ENCODE measurements around the gene SEC22B.
A peak's percentile ranks its signal among the peaks of the same experiment; 100 is the strongest.
"Not testable (repeated sequence)": the region's sequence is repeated elsewhere in the genome, so short reads cannot be mapped to it uniquely, and the experiment has no call there.

The SEC22B gene

DNA sequence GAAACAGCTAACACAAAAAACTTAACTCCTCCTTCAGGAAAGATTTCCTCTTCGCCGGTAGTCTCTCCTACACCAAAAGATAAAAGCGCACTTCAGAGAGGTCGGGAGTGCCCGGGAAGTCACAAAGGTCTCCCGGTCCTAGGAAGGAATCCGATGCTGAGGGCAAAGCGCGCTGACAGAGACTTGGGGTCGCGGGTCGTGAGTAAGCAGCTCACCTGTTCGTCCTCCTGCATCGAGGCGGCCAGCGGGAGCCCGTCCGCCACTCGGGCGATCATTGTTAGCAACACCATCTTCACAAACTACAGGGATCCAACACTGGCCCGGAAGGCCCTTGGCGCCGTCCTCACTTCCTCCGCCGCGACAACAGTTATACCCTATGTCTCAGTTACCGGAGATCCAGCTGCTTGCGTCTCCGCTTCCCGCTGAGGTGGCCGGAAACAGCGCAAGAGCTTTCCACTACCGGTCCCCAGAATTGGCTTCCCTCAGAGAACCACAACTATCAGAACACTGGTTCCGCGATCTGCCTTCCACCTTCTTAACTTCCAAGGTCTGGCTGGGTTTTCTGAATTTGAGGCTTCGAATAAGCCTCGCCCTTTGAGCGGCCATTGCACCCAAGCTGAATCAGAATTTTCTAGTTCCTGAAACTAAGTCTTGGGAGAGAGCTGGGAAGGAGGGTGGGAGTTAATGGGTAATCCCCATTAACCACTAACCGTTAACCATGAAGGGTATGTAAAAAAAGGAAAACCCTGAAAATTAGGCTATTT, at the start of gene SEC22B:
Gene SEC22B, minus strand, starts transcription at position 429 of the 764 bp plus-strand sequence. Its CDS starts 139 bp downstream, at position 290.
- peak within 1 kb of the TSS; percentile 96 for H3K27ac Mint-ChIP-seq
- H3K4me1 Mint-ChIP-seq (ENCODE audit: low read depth), result peaks cover 8% of the 10 kb centered on the region
- no peaks in the 10 kb centered on the region for H3K27me3 Mint-ChIP-seq (ENCODE audit: low read depth)
- peak within 1 kb of the TSS; percentile 97 for H3K4me3 Mint-ChIP-seq
- peaks cover 8% of the 10 kb centered on the region for H3K36me3 Mint-ChIP-seq (ENCODE audit: low read depth)
- no peaks in the 10 kb centered on the region for H3K9me3 Mint-ChIP-seq

DNA sequence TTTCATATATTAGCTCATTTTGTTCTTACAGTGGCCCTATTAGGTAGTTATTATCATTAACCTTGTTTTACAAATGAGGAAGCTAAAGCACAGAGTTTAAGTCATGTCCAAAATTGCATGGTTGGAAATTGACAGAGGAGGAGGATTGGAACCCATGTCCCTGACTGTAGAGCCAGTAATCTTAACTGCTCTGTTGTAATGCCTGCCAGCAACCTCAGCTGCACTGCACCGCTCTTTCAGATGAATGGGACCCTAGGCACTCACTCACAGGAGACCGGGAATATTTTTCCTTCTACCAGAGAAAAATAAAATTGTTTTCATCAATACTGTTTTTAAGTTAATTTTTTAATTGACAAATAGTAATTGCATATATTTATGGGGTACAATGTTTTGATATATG, 41.6 kb upstream of the SEC22B start:
- H3K27me3 Mint-ChIP-seq (ENCODE audit: low read depth); H3K9me3 Mint-ChIP-seq; H3K4me1 Mint-ChIP-seq (ENCODE audit: low read depth): not testable (repeated sequence)

DNA sequence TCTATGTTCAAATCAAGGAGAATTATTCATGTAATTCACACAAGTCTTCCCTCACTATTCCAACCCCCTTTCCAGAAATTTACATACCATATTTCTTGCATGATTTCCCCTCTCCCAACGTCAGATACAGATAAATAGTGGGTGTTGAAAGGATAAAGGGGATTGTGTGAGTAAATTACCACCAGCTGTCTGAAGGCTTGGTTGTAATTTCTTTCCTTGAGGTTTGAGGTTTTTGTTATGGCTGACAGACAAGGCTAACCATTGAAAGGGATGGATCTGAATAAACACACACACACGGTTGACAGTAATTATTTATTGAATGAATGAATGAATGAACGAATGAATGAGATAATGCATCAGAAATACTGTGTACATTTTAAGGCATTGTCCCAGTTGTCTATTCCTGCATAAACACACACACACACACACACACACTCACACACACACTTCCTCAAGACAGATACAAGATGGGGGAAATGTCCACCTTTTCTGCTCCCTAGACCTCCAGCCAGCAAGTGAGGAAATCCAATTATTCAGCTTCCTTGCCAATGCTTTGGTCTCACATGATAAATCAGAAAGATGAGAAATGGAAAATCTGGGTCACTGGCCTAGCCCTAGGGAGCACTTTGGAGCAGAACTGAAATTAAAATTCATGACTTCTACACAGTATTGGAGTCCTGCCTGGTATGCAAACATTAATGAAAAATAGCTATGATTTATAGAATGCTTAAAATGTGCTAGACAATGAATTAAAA, 41.0 kb upstream of the SEC22B start:
- H3K27me3 Mint-ChIP-seq (ENCODE audit: low read depth); H3K27ac Mint-ChIP-seq; H3K36me3 Mint-ChIP-seq (ENCODE audit: low read depth); H3K4me3 Mint-ChIP-seq; H3K4me1 Mint-ChIP-seq (ENCODE audit: low read depth); H3K9me3 Mint-ChIP-seq: not testable (repeated sequence)

More for the DNA sequence above, 41.6 kb upstream of the SEC22B start:
- not testable (repeated sequence) for H3K27ac Mint-ChIP-seq; H3K36me3 Mint-ChIP-seq (ENCODE audit: low read depth); H3K4me3 Mint-ChIP-seq

GRCh38 chr1:120213606-120214005, 37.3 kb upstream of the SEC22B start:
- not testable (repeated sequence) for H3K4me1 Mint-ChIP-seq (ENCODE audit: low read depth); H3K27ac Mint-ChIP-seq; H3K9me3 Mint-ChIP-seq; H3K4me3 Mint-ChIP-seq; H3K27me3 Mint-ChIP-seq (ENCODE audit: low read depth); H3K36me3 Mint-ChIP-seq (ENCODE audit: low read depth)

- H3K36me3 Mint-ChIP-seq (ENCODE audit: low read depth); H3K27me3 Mint-ChIP-seq (ENCODE audit: low read depth); H3K4me1 Mint-ChIP-seq (ENCODE audit: low read depth); H3K9me3 Mint-ChIP-seq; H3K27ac Mint-ChIP-seq; H3K4me3 Mint-ChIP-seq: not testable (repeated sequence)
Measured at GRCh38 chr1:120210754-120211153, 34.4 kb upstream of the SEC22B start.

- H3K4me3 Mint-ChIP-seq, result peak overlapping the region; percentile 70
- not testable (repeated sequence) for H3K27ac Mint-ChIP-seq; H3K9me3 Mint-ChIP-seq; H3K36me3 Mint-ChIP-seq (ENCODE audit: low read depth); H3K4me1 Mint-ChIP-seq (ENCODE audit: low read depth); H3K27me3 Mint-ChIP-seq (ENCODE audit: low read depth)
Measured at GRCh38 chr1:120196863-120197775, 20.8 kb upstream of the SEC22B start.

DNA sequence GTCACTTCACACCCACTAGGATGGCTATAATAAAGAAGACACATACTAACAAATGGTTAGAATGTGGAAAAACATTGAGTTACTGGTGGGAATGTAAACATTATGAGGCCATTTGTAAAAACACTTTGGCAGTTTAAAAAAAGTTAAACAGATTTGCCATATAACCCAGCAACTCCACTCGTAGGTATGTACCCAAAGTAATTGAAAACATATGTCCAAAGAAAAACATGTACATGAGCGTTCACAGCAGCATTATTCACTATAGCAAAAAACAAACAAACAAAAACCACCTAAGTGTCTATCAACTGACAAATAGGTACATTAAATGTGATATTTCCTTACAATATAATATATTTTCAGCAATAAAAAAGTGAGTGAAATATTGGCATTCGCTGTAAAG, 12.3 kb upstream of the SEC22B start:
- H3K9me3 Mint-ChIP-seq; H3K27me3 Mint-ChIP-seq (ENCODE audit: low read depth); H3K36me3 Mint-ChIP-seq (ENCODE audit: low read depth); H3K27ac Mint-ChIP-seq; H3K4me3 Mint-ChIP-seq; H3K4me1 Mint-ChIP-seq (ENCODE audit: low read depth): not testable (repeated sequence)

- not testable (repeated sequence) for H3K27me3 Mint-ChIP-seq (ENCODE audit: low read depth); H3K36me3 Mint-ChIP-seq (ENCODE audit: low read depth); H3K4me3 Mint-ChIP-seq; H3K4me1 Mint-ChIP-seq (ENCODE audit: low read depth); H3K9me3 Mint-ChIP-seq; H3K27ac Mint-ChIP-seq
Measured at GRCh38 chr1:120182176-120182707, 5.9 kb upstream of the SEC22B start.

GRCh38 chr1:120179811-120180690, 3.7 kb upstream of the SEC22B start:
- not testable (repeated sequence) for H3K27me3 Mint-ChIP-seq (ENCODE audit: low read depth); H3K4me3 Mint-ChIP-seq; H3K27ac Mint-ChIP-seq; H3K9me3 Mint-ChIP-seq; H3K4me1 Mint-ChIP-seq (ENCODE audit: low read depth); H3K36me3 Mint-ChIP-seq (ENCODE audit: low read depth)

DNA sequence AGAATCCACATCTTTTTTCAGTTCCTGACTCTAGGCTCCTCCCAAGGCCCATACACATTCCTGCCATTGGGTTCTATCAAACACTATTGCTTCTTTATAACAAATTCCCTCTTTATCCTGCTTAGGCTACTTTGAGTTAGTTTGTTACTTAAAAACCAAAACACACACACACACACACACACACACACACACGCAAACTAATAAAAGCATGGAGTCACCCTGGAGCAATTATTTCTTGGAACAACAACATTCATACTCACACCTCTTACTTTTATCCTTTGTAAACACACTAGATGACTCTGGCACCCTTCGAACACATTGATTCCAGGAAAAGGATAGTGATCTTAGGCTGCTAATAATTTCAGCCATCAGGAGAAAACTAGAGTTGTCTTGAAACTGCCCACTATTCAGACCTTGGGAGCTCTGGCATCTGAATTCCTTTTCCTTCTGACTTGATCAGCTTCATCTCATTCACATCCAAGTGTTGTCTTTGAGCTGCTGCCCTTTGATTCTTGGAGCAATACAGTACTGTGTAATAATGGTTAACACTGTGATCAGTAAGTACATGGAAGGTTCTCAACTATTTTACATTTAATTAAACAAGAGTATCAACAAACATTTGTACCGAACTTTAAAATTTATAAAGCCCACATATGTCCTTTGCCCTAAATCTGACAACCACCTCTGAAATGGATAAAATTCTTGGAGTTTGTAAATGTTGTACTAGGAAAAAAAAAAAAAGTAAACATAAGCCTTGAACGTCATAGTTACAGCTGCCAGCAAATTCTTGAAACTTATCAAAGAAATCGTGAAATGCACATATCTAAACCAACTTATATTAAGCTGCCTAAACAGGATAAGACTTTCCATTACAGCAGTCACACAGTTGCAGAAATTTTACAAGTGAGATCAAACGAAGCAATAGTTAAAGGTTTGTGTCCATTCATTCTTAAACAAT, 2.8 kb upstream of the SEC22B start:
- Mint-ChIP-seq H3K27ac (no peak overlapping the region), H3K36me3 (ENCODE audit: low read depth) (peaks cover 8% of the 10 kb centered on the region), H3K9me3 (no peaks in the 10 kb centered on the region), H3K27me3 (ENCODE audit: low read depth) (no peaks in the 10 kb centered on the region), H3K4me1 (ENCODE audit: low read depth) (peaks cover 7% of the 10 kb centered on the region), H3K4me3 (no peak overlapping the region)

DNA sequence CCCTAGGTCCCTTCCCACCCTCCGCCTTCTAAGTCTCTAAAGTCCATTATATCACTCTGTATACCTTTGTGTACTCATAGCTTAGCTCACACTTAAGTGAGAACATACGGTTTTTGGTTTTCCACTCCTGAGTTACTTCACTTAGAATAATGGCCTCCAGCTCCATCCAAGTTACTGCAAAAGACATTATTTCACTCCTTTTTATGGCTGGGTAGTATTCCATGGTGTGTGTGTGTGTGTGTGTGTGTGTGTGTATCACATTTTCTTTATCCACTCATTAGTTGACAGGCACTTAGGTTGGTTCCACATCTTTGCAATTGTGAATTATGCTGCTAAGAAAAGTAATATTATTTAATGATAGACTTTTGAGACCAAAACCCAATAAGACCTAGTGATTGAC, 1.7 kb upstream of the SEC22B start:
- H3K4me1 Mint-ChIP-seq (ENCODE audit: low read depth); H3K36me3 Mint-ChIP-seq (ENCODE audit: low read depth); H3K4me3 Mint-ChIP-seq; H3K27ac Mint-ChIP-seq; H3K27me3 Mint-ChIP-seq (ENCODE audit: low read depth); H3K9me3 Mint-ChIP-seq: not testable (repeated sequence)

DNA sequence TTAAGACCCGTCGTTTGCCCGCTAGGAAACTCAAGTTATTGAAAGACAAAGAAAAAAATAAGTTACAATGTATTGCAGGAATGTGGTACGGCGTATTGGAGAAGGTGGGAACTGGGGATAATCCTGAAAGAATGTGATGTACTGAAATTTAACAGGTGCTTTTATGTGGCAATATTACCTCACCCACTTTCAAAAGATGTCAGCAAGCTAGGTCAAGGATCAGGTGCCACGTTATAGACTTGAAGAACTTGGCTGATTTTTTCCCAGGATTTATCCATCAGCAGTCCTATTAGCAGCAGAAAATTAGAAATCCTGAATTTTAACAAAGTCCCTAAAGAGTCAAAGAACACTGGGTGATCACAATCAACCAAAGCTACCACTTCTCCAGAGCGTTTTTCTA, 632 bp downstream of the SEC22B start:
- H3K27me3 Mint-ChIP-seq (ENCODE audit: low read depth); H3K4me1 Mint-ChIP-seq (ENCODE audit: low read depth); H3K36me3 Mint-ChIP-seq (ENCODE audit: low read depth); H3K9me3 Mint-ChIP-seq: not testable (repeated sequence)
- Mint-ChIP-seq H3K4me3 (peak overlapping the region; percentile 97), H3K27ac (peak overlapping the region; percentile 96)

- not testable (repeated sequence) for H3K9me3 Mint-ChIP-seq; H3K27me3 Mint-ChIP-seq (ENCODE audit: low read depth); H3K27ac Mint-ChIP-seq; H3K4me1 Mint-ChIP-seq (ENCODE audit: low read depth); H3K4me3 Mint-ChIP-seq
- peaks cover 12% of the 10 kb centered on the region for H3K36me3 Mint-ChIP-seq (ENCODE audit: low read depth)
Measured at GRCh38 chr1:120164761-120165160, 11.6 kb downstream of the SEC22B start.

All from T-helper 1 cell treated with Interleukin-12 subunit alpha and Interleukin-12 subunit beta and Interleukin-4 antibody, amounts not matched to agents 30 μg/mL and 1 μg/mL, for 36 hours (primary cell).